LHCN-M2 (cell line): Measurements from ENCODE around the gene SMYD3. TPM values are rescaled to one million over a fixed set of nuclear protein-coding genes. Genes with fewer than 3 reads are reported as not detected.

ENCODE experiments used
- DNase-seq: peaks from one replicate; pipeline ENCODE4 v3.0.0-alpha.2; 2012; ENCODE audit warnings: low read depth
- polyA plus RNA-seq: library from polyadenylated mRNA; unstranded; fragments of >200 nt; gene quantifications from one replicate; pipeline ENCODE4 v1.2.1, GENCODE V29; 2012; ENCODE audit warnings: missing spikeins
- total RNA-seq: library from RNA; depleted of rRNA; stranded (reverse); fragments of >200 nt; gene quantifications from 2 replicates; pipeline ENCODE4 v1.2.3, GENCODE V29; 2014; rRNA removed

SMYD3 gene
- 24.8 and 34.0 TPM in 2 replicates for total RNA-seq
- 39.2 TPM for polyA plus RNA-seq

GRCh38 chr1:246506674-246507481 is at the start of gene SMYD3:
SMYD3 (minus strand) TSS chr1:246507279.
- peak; percentile 67 for DNase-seq

DNA sequence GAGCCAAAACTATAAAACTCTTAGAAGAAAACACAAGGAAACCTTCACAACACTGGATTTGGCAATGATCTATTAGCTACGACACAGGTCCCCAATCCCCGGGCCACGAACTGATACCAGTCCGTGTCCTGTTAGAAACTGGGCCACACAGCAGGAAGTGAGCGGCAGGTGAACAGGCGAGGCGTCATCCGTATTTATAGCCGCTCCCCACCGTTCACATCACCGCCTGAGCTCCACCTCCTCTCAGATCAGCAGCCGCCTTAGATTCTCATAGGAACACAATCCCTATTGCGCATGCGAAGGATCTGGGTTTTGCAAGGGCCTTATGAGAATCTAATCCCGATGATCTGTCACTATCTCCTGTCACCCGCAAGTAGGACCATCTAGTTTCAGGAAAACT is 47.1 kb upstream of the SMYD3 start:
- DNase-seq = no peak

- DNase-seq = no peak
These were observed 45.0 kb upstream of the SMYD3 start for GRCh38 chr1:246552110-246552509.

GRCh38 chr1:246550402-246550801 is 43.3 kb upstream of the SMYD3 start:
- no peak for DNase-seq

- no peak for DNase-seq
These were observed 42.6 kb upstream of the SMYD3 start for GRCh38 chr1:246549665-246550064.

DNA sequence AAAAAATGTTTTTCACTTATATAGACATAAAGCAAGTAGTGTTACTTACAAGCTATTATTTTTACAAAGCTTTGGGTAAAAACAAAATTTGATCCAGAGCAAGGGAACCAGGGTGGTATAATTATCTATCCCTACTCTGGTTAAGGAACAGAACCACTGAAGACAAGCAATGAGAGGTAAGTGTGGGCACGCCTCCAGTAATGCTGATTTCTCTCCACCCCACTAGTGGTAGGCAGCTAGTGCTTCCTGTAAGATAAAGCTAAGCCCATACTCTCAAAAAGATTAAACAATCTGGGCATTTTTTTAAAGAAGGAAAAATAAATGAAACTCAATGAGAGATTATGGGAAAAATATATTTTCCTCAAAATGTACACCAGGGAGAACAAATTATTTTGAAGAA is 36.9 kb upstream of the SMYD3 start:
- DNase-seq = no peak

DNA sequence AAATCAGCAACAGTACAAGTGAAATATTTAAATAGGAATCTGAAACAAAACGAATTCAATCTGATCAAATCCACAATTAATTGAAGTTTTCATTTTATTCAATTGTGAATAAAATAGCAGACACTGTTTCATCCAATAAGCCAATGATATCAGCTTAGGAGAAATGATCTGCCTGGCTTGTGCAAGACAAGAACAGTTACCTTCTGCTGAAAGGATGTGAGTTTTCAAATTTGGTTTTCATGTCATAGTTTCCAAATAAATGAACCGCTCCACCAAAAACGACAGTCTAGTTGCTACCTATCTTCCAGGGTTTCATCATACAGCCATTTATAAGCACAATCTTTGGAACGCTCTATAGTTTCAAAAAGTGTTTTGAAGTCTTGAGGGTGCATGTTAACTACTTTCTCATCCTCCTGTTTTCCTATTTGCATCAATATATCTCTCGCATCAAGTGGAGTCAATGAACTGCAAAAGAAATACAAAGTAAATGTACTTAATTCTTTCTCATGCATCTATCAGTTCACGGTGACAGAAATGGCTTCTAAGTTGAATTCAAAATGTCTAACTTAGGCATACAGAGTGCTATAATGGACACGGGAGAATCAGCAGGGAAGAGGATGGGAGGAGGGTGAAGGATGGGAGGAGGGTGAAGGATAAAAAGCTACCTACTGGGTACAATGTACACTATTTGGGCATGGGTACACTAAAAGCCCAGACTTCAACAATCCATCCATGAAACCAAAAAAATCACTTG is 33.8 kb upstream of the SMYD3 start:
- DNase-seq = no peak

GRCh38 chr1:246537887-246538286 is 30.8 kb upstream of the SMYD3 start:
- no peak for DNase-seq

DNA sequence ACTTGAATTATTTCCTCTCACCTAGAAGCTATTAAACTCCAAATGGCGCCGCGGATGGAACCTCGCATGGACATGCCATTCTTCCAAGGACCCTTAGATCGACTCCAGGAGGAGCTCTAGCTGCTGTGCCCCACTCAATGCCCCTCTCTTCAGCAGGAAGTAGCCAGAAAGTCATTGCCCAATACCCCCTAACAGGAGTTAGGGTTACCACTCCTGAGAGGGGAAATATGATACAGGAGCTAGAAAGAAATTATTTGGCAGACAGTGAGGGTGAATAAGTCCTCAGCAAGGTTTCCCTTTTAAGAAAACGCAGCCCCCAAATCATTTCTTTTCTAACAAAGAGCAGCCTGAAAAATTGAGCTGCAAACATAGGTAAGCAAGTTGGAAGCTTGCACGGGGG is 30.4 kb upstream of the SMYD3 start:
- no peak for DNase-seq

GRCh38 chr1:246534114-246534513 is 27.0 kb upstream of the SMYD3 start:
- DNase-seq = no peak

DNA sequence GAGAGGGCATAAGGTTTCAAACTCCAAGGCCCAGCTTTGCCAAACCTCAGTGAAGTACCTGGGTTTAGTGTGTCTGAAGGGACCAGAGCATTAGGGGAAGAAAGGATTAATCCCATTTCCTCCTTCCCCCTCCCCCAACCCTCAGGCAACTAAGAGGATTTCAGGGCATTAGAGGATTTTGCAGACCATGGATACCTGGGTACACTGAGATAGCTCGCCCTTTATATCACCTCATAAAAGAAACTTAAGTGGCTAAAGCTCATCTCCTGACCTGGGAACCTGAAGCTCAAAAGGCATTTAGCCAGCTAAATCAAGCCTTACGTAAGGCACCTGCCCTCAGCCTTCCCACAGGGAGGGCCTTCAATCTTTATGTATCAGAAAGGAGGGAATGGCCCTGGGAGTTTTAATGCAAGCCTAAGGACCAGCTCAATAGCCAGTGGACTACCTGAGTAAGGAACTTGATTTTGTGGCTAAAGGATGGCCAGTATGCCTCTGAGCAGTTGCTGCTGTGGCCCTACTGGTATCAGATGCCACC is 26.4 kb upstream of the SMYD3 start:
- no peak for DNase-seq

DNA sequence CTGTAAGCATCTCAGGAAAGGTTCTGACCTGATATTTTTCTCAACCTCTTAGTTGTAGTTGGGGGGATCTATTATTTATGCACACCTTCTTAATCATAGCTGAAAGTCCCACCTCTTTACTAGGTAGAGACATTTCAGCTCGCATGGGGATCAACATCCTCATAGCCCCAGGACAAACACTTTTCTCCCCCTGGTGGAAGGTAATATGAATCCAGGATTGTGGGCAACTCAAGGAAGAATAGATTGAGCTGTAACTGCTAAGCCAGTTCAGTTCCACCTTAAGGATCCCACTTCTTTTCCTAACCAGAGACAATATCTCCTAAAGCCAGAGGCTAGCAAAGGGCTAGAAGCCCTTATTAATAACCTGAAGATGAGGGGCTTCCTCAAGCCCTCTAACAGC is 25.4 kb upstream of the SMYD3 start:
- no peak for DNase-seq

DNA sequence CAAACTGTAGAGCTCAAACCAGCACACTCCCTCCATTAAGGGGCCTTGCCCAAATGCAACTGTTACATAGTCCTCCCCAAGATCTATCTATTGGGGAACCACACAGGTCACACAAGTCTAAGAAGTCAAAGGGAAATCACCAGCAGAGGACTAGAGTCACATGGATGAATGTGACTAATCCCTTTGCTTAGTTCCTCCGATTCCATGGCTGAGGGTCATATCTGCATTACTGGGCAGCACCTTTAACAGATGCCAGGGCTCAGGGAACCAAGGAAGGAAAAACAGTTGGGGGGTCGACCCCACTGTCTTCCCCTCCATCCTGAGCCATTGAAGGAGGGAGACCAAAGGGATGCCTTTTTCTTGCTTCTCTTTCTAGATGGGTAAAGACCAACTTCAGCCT is 23.4 kb upstream of the SMYD3 start:
- DNase-seq = no peak

DNA sequence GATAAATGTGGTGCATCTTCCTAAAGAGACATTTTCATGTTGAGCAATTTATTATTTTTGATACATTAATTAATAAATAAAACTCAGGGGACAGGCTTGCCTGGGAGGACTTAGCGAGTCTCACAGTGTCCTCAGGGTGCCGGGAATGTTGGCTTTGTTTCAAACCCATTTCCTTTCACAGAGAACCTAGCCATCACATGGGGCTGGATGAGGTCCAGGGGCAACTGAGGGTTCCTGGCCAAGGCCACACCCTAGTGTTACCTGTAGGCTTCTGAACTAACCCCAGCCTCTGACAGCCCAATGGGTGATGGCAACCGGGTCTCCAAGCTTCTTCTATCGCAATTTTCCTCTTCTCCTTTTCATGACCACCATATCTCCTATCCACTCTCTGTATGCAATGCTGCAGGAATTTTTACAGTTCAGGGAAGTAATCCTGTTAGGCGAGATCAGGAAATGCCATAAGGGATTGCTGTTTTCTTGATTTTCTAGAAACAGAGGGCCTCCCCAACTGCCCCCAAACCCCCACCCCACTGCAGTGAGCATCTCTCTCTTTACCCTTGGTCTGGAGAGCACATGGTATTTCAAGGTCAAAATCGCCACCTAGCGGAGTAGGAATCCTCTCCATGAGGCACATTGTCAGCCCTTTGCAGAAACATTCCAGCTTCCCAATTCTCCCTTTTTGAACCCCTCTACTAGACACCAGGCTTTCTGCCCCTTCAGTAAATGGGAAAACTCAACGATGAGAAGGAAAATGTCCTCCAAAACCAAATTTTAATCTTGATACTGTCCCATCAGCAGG is 22.1 kb upstream of the SMYD3 start:
- no peak for DNase-seq

- no peak for DNase-seq
These were observed 20.5 kb upstream of the SMYD3 start for GRCh38 chr1:246527402-246528088.

GRCh38 chr1:246526915-246527314 is 19.8 kb upstream of the SMYD3 start:
- DNase-seq = no peak

GRCh38 chr1:246526380-246526779 is 19.3 kb upstream of the SMYD3 start:
- no peak for DNase-seq

DNA sequence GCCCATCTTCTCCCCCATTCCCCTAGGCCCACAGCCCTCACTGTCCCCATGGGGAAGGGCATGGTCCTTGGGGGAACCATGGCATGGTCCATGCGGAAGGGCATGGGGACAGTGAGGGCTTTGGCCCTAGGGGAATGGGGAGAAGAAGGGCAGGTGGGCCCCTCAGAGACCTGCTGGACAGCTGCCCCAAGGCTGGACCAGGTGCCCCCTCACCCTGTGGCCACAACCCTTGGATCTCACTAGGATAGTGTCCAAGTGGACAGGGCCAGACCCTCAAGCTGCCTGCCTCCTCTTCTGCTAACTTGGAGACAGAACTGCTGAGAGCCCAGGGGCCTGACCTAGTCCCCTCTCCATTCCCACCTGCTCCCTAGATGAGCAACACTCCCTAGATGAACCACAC is 12.4 kb upstream of the SMYD3 start:
- DNase-seq = no peak

DNA sequence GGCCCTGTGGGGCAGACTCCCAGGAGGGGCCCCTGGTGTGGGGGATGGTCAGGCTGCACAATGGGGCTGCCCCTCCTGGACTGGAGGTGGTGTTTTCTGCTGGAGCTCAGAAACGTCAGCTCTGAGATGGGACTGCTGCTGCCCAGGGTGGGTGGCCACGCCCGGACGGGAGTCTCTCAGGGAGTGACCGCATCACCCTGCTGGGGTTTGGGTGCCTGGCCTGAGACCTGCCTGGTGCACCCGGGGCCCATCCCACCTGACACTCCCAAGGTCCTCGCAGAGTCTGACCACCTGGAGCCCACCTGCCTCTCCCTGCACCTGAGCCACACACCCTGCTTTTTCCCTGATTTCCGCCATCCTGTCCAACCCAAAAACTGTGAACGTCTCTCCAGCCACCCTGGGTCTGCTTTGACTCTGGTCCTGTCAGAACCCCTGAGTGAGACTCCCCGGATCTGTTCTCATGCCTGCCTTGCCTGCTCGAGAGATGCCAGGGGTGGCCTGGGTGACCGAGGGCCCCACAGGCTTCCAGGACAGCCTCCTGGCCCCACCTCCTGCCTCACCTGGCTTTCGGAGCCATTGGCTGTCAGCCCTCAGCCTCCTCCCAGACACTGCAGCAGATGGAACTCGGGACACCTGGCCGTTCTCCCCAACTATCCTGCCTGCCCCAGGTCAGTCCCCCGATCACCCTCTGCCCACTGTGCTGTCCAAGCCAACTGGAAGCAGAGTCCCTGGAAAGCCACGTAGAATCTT is 11.6 kb upstream of the SMYD3 start:
- no peak for DNase-seq

DNA sequence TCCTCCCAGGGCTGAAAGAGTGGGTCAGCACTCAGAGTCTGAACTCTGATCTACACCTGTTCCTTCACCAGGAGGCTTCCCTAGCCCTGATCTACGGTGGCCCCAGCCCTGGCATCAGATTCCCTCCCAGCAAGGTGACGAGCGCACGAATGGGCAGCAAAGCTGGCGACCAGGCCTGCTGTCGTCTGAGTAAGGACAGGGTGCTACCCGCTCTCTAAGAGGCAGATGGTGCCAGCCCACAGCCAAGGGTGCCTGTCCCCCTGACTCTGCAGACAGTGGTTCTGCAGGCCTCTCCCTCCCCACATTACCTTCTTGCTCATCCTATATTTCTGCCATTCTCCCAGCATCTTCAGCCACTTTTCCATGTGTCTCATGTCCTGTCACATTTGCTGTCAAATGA is 10.3 kb upstream of the SMYD3 start:
- no peak for DNase-seq

DNA sequence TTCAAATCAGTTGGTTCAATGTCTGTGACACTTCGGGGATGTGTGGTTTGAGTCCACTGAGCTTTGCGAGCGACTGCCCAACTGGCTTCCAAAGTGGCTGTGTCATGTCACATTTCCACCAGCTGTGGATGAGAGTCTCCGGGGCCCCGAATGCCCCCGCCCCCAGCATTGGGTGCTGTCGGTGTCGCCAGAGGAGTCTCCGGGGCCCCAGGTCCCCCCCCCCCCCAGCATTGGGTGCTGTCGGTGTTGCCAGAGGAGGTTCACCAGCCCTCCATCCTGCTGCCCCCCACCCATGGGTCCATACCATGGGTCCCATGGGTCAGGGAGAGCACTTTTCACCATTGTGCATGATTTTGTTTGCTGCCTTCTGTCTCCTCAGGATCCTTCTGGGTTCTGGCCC is 9.0 kb upstream of the SMYD3 start:
- no peak for DNase-seq
